CD14-positive monocyte (primary cell): ENCODE measurements around the gene RERE. TPM values are rescaled to one million over a fixed set of nuclear protein-coding genes. Genes with fewer than 3 reads are reported as not detected.
"Not testable (repeated sequence)": the region's sequence is repeated elsewhere in the genome, so short reads cannot be mapped to it uniquely, and the experiment has no call there.

Experiments used
- DNase-seq, 3 donors: peaks; one replicate each; pipeline ENCODE4 v3.0.0-alpha.2; 2011 to 2022
- H2AFZ ChIP-seq: 2 replicates; pipeline ENCODE4 v1.6.0; 2012; ENCODE audit warnings: mild to moderate bottlenecking, low read depth, low read length, inconsistent platforms; ENCODE audit not compliant: insufficient read depth, poor library complexity, severe bottlenecking
- H3K27ac ChIP-seq, 2 donors: 1 replicate in 1 of 2; 2 replicates in 1 of 2; pipeline ENCODE4 v1.5.1; 2012 to 2013; ENCODE audit warnings: low read length in 2 of 2, control low read depth in 1 of 2, inconsistent platforms in 1 of 2, low read depth in 1 of 2, mild to moderate bottlenecking in 1 of 2
- H3K27me3 ChIP-seq, 2 donors: one replicate each; pipeline versions ENCODE4 v1.6.0 to v1.6.1; 2011 to 2013; ENCODE audit warnings: low read length in 2 of 2; ENCODE audit not compliant: control insufficient read depth in 2 of 2, insufficient read depth in 2 of 2
- H3K36me3 ChIP-seq, 2 donors: replicated peaks in 1 of 2; 1 replicate in 1 of 2; 2 replicates in 1 of 2; pipeline versions ENCODE4 v1.5.1 to v1.6.1; 2012 to 2013; ENCODE audit warnings: low read length in 2 of 2, control low read depth in 1 of 2, inconsistent platforms in 1 of 2, mild to moderate bottlenecking in 1 of 2; ENCODE audit not compliant: insufficient read depth in 2 of 2, control insufficient read depth in 1 of 2
- H3K4me1 ChIP-seq, 2 donors: 1 replicate in 1 of 2; 2 replicates in 1 of 2; pipeline versions ENCODE4 v1.5.1 to v1.6.1; 2012 to 2013; ENCODE audit warnings: low read length in 2 of 2, control low read depth in 1 of 2, inconsistent platforms in 1 of 2, mild to moderate bottlenecking in 1 of 2, moderate library complexity in 1 of 2; ENCODE audit not compliant: insufficient read depth in 2 of 2, control insufficient read depth in 1 of 2
- H3K4me2 ChIP-seq: replicated peaks from 2 replicates; pipeline ENCODE3; 2012; ENCODE audit warnings: low read length, moderate library complexity, mild to moderate bottlenecking; ENCODE audit not compliant: poor library complexity, severe bottlenecking; ENCODE audit errors: extremely low read depth
- H3K4me3 ChIP-seq, 3 experiments: fragments of 200-600 bp in 1 of 3; sonication (generic) in 1 of 3; replicated peaks in 1 of 3; 1 replicate in 2 of 3; 2 replicates in 1 of 3; pipeline ENCODE4 v1.5.1; 2011 to 2013; ENCODE audit warnings: low read length in 3 of 3, mild to moderate bottlenecking in 3 of 3, control low read depth in 2 of 3, low read depth in 2 of 3, inconsistent platforms in 1 of 3, moderate library complexity in 1 of 3
- H3K79me2 ChIP-seq: 2 replicates; pipeline ENCODE4 v1.6.0; 2012; ENCODE audit warnings: mild to moderate bottlenecking, control low read depth, inconsistent platforms, low read length, moderate library complexity; ENCODE audit not compliant: insufficient read depth
- H3K9ac ChIP-seq: 2 replicates; pipeline ENCODE4 v1.6.0; 2017; ENCODE audit warnings: low read length, mild to moderate bottlenecking; ENCODE audit not compliant: insufficient read depth, poor library complexity, severe bottlenecking
- H3K9me3 ChIP-seq, 2 donors: replicated peaks in 1 of 2; 1 replicate in 1 of 2; 2 replicates in 1 of 2; pipeline versions ENCODE4 v1.5.1 to v1.6.1; 2012 to 2013; ENCODE audit warnings: low read length in 2 of 2, control low read depth in 1 of 2; ENCODE audit not compliant: control insufficient read depth in 1 of 2, insufficient read depth in 1 of 2
- H4K20me1 ChIP-seq: 2 replicates; pipeline ENCODE4 v1.6.0; 2012; ENCODE audit warnings: mild to moderate bottlenecking, low read length, control low read depth, moderate library complexity; ENCODE audit not compliant: insufficient read depth
- H3K27ac Mint-ChIP-seq, 7 donors: one replicate each; pipeline ENCODE4 v1.8.0; 2020; ENCODE audit warnings: mild to moderate bottlenecking in 7 of 7, mixed read lengths in 7 of 7, moderate library complexity in 6 of 7, inconsistent platforms in 2 of 7
- H3K27me3 Mint-ChIP-seq, 3 donors: one replicate each; pipeline ENCODE4 v1.8.0; 2021 to 2022; ENCODE audit warnings: low read depth in 3 of 3, mild to moderate bottlenecking in 3 of 3, mixed read lengths in 3 of 3, moderate library complexity in 3 of 3, inconsistent platforms in 1 of 3
- H3K36me3 Mint-ChIP-seq, 2 donors: one replicate each; pipeline ENCODE4 v1.8.0; 2020; ENCODE audit warnings: mixed read lengths in 2 of 2, inconsistent platforms in 1 of 2, mild to moderate bottlenecking in 1 of 2
- H3K4me1 Mint-ChIP-seq: one replicate; pipeline ENCODE4 v1.8.0; 2020; ENCODE audit warnings: mild to moderate bottlenecking, mixed read lengths
- H3K4me3 Mint-ChIP-seq, 2 donors: one replicate each; pipeline ENCODE4 v1.8.0; 2020; ENCODE audit warnings: mild to moderate bottlenecking in 2 of 2, mixed read lengths in 2 of 2, moderate library complexity in 1 of 2
- H3K9me3 Mint-ChIP-seq, 7 donors: one replicate each; pipeline ENCODE4 v1.8.0; 2020 to 2022; ENCODE audit warnings: mixed read lengths in 7 of 7, mild to moderate bottlenecking in 6 of 7, moderate library complexity in 6 of 7, inconsistent platforms in 2 of 7
- CTCF ChIP-seq: fragments of 200-600 bp; IDR thresholded peaks from one replicate; pipeline ENCODE4 v1.8.0; 2022; ENCODE audit warnings: antibody characterized with exemption, mild to moderate bottlenecking
- WGBS: methylation state at CpG from one replicate; pipeline ENCODE4 v1.1.5; 2013; ENCODE audit warnings: missing lambda C conversion rate; ENCODE audit not compliant: insufficient coverage; 5-methylcytosine and 5-hydroxymethylcytosine counted together
- intact Hi-C, 2 donors: fragments of 100-400 bp; cut with micrococcal nuclease; formaldehyde crosslinking; loops; one replicate each; pipeline versions ENCODE4 v1.15.0 to v1.15.1; 2023
- polyA plus RNA-seq, 3 donors: library from polyadenylated mRNA; depleted of rRNA in 1 of 3; unstranded in 2 of 3; stranded (reverse) in 1 of 3; fragments of 300-500 nt in 2 of 3; fragments of >200 nt in 1 of 3; fragmentation: Illumina TruSeq in 2 of 3; gene quantifications; 1 replicate in 2 of 3; 2 replicates in 1 of 3; pipeline ENCODE4 v1.2.3, GENCODE V29; 2012 to 2021

The RERE gene
- polyA plus RNA-seq, 3 donors: 1.2 to 19.4 (median 3.8) TPM

- intact Hi-C loops: no loop called here
Observed at GRCh38 chr1:8789314-8790214, 27.9 kb downstream of the RERE start.

GRCh38 chr1:8787218-8787617, 30.2 kb downstream of the RERE start:
- Mint-ChIP-seq H3K27me3 (no peaks in the 10 kb centered on the region), H3K9me3 (no peaks in the 10 kb centered on the region), H3K4me1 (peaks cover 7% of the 10 kb centered on the region), H3K27ac (no peak overlapping the region), H3K36me3 (peaks cover 5 to 9% of the 10 kb centered on the region in 2 donors), H3K4me3 (no peak overlapping the region)
- WGBS: 100% methylated on average over 2 of the region's 3 CpGs
- Histone ChIP-seq H3K4me3 (no peak overlapping the region), H3K4me1 (no peaks in the 10 kb centered on the region), H4K20me1 (no peaks in the 10 kb centered on the region), H3K27me3 (no peaks in the 10 kb centered on the region), H3K9ac (no peak overlapping the region), H3K36me3 (no peaks in the 10 kb centered on the region), H3K27ac (no peak overlapping the region), H2AFZ (no peak overlapping the region), H3K4me2 (no peak overlapping the region), H3K9me3 (no peaks in the 10 kb centered on the region), H3K79me2 (no peaks in the 10 kb centered on the region)
- no peak for TF ChIP-seq CTCF
- intact Hi-C loops: no loop called here
- DNase-seq: no peak

More at GRCh38 chr1:8789314-8790214, 27.9 kb downstream of the RERE start:
- no peak for DNase-seq
- Mint-ChIP-seq H3K27me3 (no peaks in the 10 kb centered on the region), H3K27ac (no peak overlapping the region), H3K4me3 (no peak overlapping the region), H3K9me3 (no peaks in the 10 kb centered on the region), H3K4me1 (peaks cover 1% of the 10 kb centered on the region), H3K36me3 (peaks cover 5 to 9% of the 10 kb centered on the region in 2 donors)
- Histone ChIP-seq H3K27ac (no peak overlapping the region), H4K20me1 (no peaks in the 10 kb centered on the region), H3K9me3 (no peaks in the 10 kb centered on the region), H2AFZ (no peak overlapping the region), H3K4me3 (no peak overlapping the region), H3K27me3 (no peaks in the 10 kb centered on the region), H3K79me2 (no peaks in the 10 kb centered on the region), H3K4me2 (no peak overlapping the region), H3K9ac (no peak overlapping the region), H3K4me1 (no peaks in the 10 kb centered on the region), H3K36me3 (no peaks in the 10 kb centered on the region)
- WGBS: 86% methylated on average over 9 of the region's 11 CpGs
- no peak for TF ChIP-seq CTCF

GRCh38 chr1:8786204-8786603, 31.2 kb downstream of the RERE start:
- H3K36me3 ChIP-seq, H3K27ac Mint-ChIP-seq, H3K4me1 ChIP-seq, H3K4me2 ChIP-seq, H3K4me1 Mint-ChIP-seq, intact Hi-C loops, H2AFZ ChIP-seq, H3K27me3 ChIP-seq, DNase-seq, H3K4me3 Mint-ChIP-seq, H3K9ac ChIP-seq, H3K4me3 ChIP-seq, H3K27me3 Mint-ChIP-seq, H3K79me2 ChIP-seq, H3K27ac ChIP-seq, H3K36me3 Mint-ChIP-seq, H3K9me3 Mint-ChIP-seq, H3K9me3 ChIP-seq, H4K20me1 ChIP-seq: not testable (repeated sequence)
- WGBS: 100% methylated on average over 2 of the region's 4 CpGs
